Epithelial cell of alveolus of lung (primary cell): ENCODE results near the gene HMGB3. TPM values are rescaled to one million over a fixed set of nuclear protein-coding genes. Genes with fewer than 3 reads are reported as not detected.

Experiments
- total RNA-seq: library from RNA; depleted of rRNA; stranded (reverse); fragments of >200 nt; gene quantifications from 2 replicates; pipeline ENCODE4 v1.2.1, GENCODE V29; 2015

The HMGB3 gene
- total RNA-seq, result 17.3 and 18.0 TPM in 2 replicates

GRCh38 chrX:150982788-150983520, at the start of gene HMGB3:
HMGB3 (plus strand) TSS chrX:150983335; CDS start chrX:150985600, 2,265 bp downstream.

Other genes starting within 250 kb of the HMGB3 start
- gene CD99L2, start 84.7 kb upstream of the HMGB3 start, total RNA-seq, result 65.3 and 66.1 TPM in 2 replicates
- not detected in 2 replicates for gene GPR50, start 193.2 kb downstream of the HMGB3 start, total RNA-seq